HG02840 (cell line): Measurements from ENCODE around the gene NBL1.
"Not testable (repeated sequence)": the region's sequence is repeated elsewhere in the genome, so short reads cannot be mapped to it uniquely, and the experiment has no call there.

ENCODE experiments used
- ATAC-seq: cut with Tn5 transposase; IDR thresholded peaks from one replicate; pipeline ENCODE4 v1.9.1; 2021; ENCODE audit warnings: mild to moderate bottlenecking, moderate library complexity, moderate number of reproducible peaks; ENCODE audit not compliant: unreplicated experiment, low FRiP score

NBL1 gene

GRCh38 chr1:19621274-19621950, 22.7 kb upstream of the NBL1 start:
- ATAC-seq: no peak

- no peak for ATAC-seq
Observed at GRCh38 chr1:19622204-19622603, 21.9 kb upstream of the NBL1 start.

GRCh38 chr1:19623523-19623922, 20.6 kb upstream of the NBL1 start:
- no peak for ATAC-seq

GRCh38 chr1:19625291-19625937, 18.7 kb upstream of the NBL1 start:
- ATAC-seq: no peak

GRCh38 chr1:19628879-19629278, 15.2 kb upstream of the NBL1 start:
- ATAC-seq: no peak

GRCh38 chr1:19629357-19629756, 14.8 kb upstream of the NBL1 start:
- no peak for ATAC-seq

GRCh38 chr1:19630192-19630591, 13.9 kb upstream of the NBL1 start:
- ATAC-seq: not testable (repeated sequence)

- no peak for ATAC-seq
Observed at GRCh38 chr1:19630720-19631395, 13.3 kb upstream of the NBL1 start.

- no peak for ATAC-seq
Observed at GRCh38 chr1:19632211-19632610, 11.9 kb upstream of the NBL1 start.

- ATAC-seq: no peak
Observed at GRCh38 chr1:19633106-19633505, 11.0 kb upstream of the NBL1 start.

- ATAC-seq: not testable (repeated sequence)
Observed at GRCh38 chr1:19635064-19635463, 9.0 kb upstream of the NBL1 start.

- no peak for ATAC-seq
Observed at GRCh38 chr1:19635646-19636045, 8.5 kb upstream of the NBL1 start.

GRCh38 chr1:19636065-19636464, 8.0 kb upstream of the NBL1 start:
- ATAC-seq: no peak

- not testable (repeated sequence) for ATAC-seq
Observed at GRCh38 chr1:19636749-19637148, 7.4 kb upstream of the NBL1 start.

- no peak for ATAC-seq
Observed at GRCh38 chr1:19637606-19638005, 6.5 kb upstream of the NBL1 start.

- not testable (repeated sequence) for ATAC-seq
Observed at GRCh38 chr1:19639228-19639627, 4.9 kb upstream of the NBL1 start.

GRCh38 chr1:19639999-19640362, 4.1 kb upstream of the NBL1 start:
- no peak for ATAC-seq

- ATAC-seq: no peak
Observed at GRCh38 chr1:19640363-19641316, 3.5 kb upstream of the NBL1 start.

GRCh38 chr1:19643121-19643520, 990 bp upstream of the NBL1 start:
- ATAC-seq: no peak

GRCh38 chr1:19644395-19644680, 227 bp downstream of the NBL1 start:
- ATAC-seq: no peak
